HG02759 (cell line): Measurements from ENCODE around the gene CERKL.
A peak's percentile ranks its signal among the peaks of the same experiment; 100 is the strongest.

Experiments used
- ATAC-seq: cut with Tn5 transposase; IDR thresholded peaks from one replicate; pipeline ENCODE4 v1.9.1; 2021; ENCODE audit warnings: mild to moderate bottlenecking, moderate library complexity; ENCODE audit not compliant: unreplicated experiment

CERKL gene

GRCh38 chr2:181628590-181629585, 28.0 kb downstream of the CERKL start:
- no peak for ATAC-seq

- no peak for ATAC-seq
Observed at GRCh38 chr2:181627545-181627944, 29.4 kb downstream of the CERKL start.

- ATAC-seq = no peak
Observed at GRCh38 chr2:181626671-181627070, 30.2 kb downstream of the CERKL start.

- ATAC-seq = no peak
Observed at GRCh38 chr2:181623159-181623558, 33.7 kb downstream of the CERKL start.

GRCh38 chr2:181621779-181622490, 35.0 kb downstream of the CERKL start:
- ATAC-seq = no peak

GRCh38 chr2:181619516-181619915, 37.4 kb downstream of the CERKL start:
- ATAC-seq = no peak

GRCh38 chr2:181616715-181617114, 40.2 kb downstream of the CERKL start:
- ATAC-seq = no peak

- no peak for ATAC-seq
Observed at GRCh38 chr2:181614874-181615638, 41.8 kb downstream of the CERKL start.

- no peak for ATAC-seq
Observed at GRCh38 chr2:181613241-181613640, 43.7 kb downstream of the CERKL start.

- ATAC-seq = no peak
Observed at GRCh38 chr2:181607629-181608590, 49.0 kb downstream of the CERKL start.

- no peak for ATAC-seq
Observed at GRCh38 chr2:181605889-181606837, 50.7 kb downstream of the CERKL start.

- no peak for ATAC-seq
Observed at GRCh38 chr2:181602017-181602416, 54.9 kb downstream of the CERKL start.

GRCh38 chr2:181596556-181596955, 60.3 kb downstream of the CERKL start:
- no peak for ATAC-seq

GRCh38 chr2:181594322-181594721, 62.6 kb downstream of the CERKL start:
- ATAC-seq = peak; percentile 77

GRCh38 chr2:181589779-181590178, 67.1 kb downstream of the CERKL start:
- ATAC-seq = no peak

- ATAC-seq = no peak
Observed at GRCh38 chr2:181588546-181588945, 68.4 kb downstream of the CERKL start.

GRCh38 chr2:181586569-181587081, 70.3 kb downstream of the CERKL start:
- peak; percentile 98 for ATAC-seq

- ATAC-seq = no peak
Observed at GRCh38 chr2:181585732-181586131, 71.2 kb downstream of the CERKL start.

- ATAC-seq = no peak
Observed at GRCh38 chr2:181581534-181581933, 75.4 kb downstream of the CERKL start.
